Transverse colon (tissue), 4 donors: Measurements from ENCODE around the gene OMP. TPM values are rescaled to one million over a fixed set of nuclear protein-coding genes. Genes with fewer than 3 reads are reported as not detected.

Experiments
- DNase-seq: peaks from one replicate; pipeline ENCODE4 v3.0.0-alpha.2; 2019
- H3K27ac ChIP-seq, 4 donors: fragments of 200-600 bp; sonication (generic); 2 replicates each; pipeline ENCODE4 v1.5.1; 2016 to 2018; ENCODE audit warnings: inconsistent platforms in 4 of 4
- H3K27me3 ChIP-seq: fragments of 200-600 bp; sonication (generic); 2 replicates; pipeline ENCODE4 v1.5.1; 2017; ENCODE audit warnings: inconsistent platforms
- H3K36me3 ChIP-seq, 4 donors: fragments of 200-600 bp; sonication (generic); 2 replicates each; pipeline ENCODE4 v1.5.1; 2017 to 2019; ENCODE audit warnings: inconsistent platforms in 4 of 4
- H3K4me1 ChIP-seq, 4 donors: fragments of 200-600 bp; sonication (generic); 2 replicates each; pipeline ENCODE4 v1.5.1; 2017 to 2020; ENCODE audit warnings: inconsistent platforms in 4 of 4
- H3K4me3 ChIP-seq, 4 donors: fragments of 200-600 bp; sonication (generic); 1 replicate in 1 of 4; 2 replicates in 3 of 4; pipeline versions ENCODE4 v1.5.1 to v1.6.1; 2017 to 2019; ENCODE audit warnings: inconsistent platforms in 4 of 4
- H3K9me3 ChIP-seq, 2 donors: fragments of 200-600 bp; sonication (generic); 2 replicates each; pipeline ENCODE4 v1.5.1; 2017 to 2019; ENCODE audit warnings: inconsistent platforms in 2 of 2
- CTCF ChIP-seq, 5 experiments: fragments of 200-600 bp in 3 of 5; fragments of 450-650 bp in 2 of 5; sonication (generic) in 3 of 5; IDR thresholded peaks; 1 replicate in 2 of 5; 2 replicates in 3 of 5; pipeline ENCODE4 v1.5.1; 2016 to 2017; ENCODE audit warnings: antibody characterized with exemption in 5 of 5, inconsistent platforms in 3 of 5, mild to moderate bottlenecking in 2 of 5, moderate library complexity in 1 of 5
- EP300 ChIP-seq: sonication (generic); formaldehyde crosslinking; IDR thresholded peaks from one replicate; pipeline ENCODE4 v1.6.1; 2017; ENCODE audit warnings: antibody characterized with exemption, low read depth
- POLR2A ChIP-seq: fragments of 450-650 bp; IDR thresholded peaks from one replicate; pipeline ENCODE4 v1.6.1; 2016; ENCODE audit warnings: antibody characterized with exemption, mild to moderate bottlenecking, moderate library complexity
- POLR2AphosphoS5 ChIP-seq, 3 donors: sonication (generic); formaldehyde crosslinking; IDR thresholded peaks; one replicate each; pipeline ENCODE4 v1.6.1; 2016; ENCODE audit warnings: antibody characterized with exemption in 3 of 3
- WGBS, 2 donors: methylation state at CpG; one replicate each; pipeline ENCODE4 v1.1.5; 2018; ENCODE audit warnings: low coverage in 1 of 2; 5-methylcytosine and 5-hydroxymethylcytosine counted together
- in situ Hi-C, 4 donors: fragments of 200-750 bp; cut with MboI; loops; one replicate each; pipeline versions ENCODE4 v1.15.0 to v1.15.1; 2017; ENCODE audit warnings: low sequenced_read_pairs in 3 of 4, low pct_ligation_motif_present in 1 of 4, low pct_unique_long_range_greater_than_20kb in 1 of 4
- intact Hi-C: fragments of 100-400 bp; cut with DNase I; formaldehyde crosslinking; loops from one replicate; pipeline ENCODE4 v1.15.1; 2023; ENCODE audit warnings: low total_unique reads
- total RNA-seq, 4 donors: library from RNA; depleted of rRNA; stranded (reverse); fragments of >200 nt; gene quantifications; one replicate each; pipeline ENCODE4 v1.1.0, GENCODE V29; 2016

OMP gene
- total RNA-seq, 4 donors from 2014 or later, result 16.0 to 126 (median 49.4) TPM

DNA sequence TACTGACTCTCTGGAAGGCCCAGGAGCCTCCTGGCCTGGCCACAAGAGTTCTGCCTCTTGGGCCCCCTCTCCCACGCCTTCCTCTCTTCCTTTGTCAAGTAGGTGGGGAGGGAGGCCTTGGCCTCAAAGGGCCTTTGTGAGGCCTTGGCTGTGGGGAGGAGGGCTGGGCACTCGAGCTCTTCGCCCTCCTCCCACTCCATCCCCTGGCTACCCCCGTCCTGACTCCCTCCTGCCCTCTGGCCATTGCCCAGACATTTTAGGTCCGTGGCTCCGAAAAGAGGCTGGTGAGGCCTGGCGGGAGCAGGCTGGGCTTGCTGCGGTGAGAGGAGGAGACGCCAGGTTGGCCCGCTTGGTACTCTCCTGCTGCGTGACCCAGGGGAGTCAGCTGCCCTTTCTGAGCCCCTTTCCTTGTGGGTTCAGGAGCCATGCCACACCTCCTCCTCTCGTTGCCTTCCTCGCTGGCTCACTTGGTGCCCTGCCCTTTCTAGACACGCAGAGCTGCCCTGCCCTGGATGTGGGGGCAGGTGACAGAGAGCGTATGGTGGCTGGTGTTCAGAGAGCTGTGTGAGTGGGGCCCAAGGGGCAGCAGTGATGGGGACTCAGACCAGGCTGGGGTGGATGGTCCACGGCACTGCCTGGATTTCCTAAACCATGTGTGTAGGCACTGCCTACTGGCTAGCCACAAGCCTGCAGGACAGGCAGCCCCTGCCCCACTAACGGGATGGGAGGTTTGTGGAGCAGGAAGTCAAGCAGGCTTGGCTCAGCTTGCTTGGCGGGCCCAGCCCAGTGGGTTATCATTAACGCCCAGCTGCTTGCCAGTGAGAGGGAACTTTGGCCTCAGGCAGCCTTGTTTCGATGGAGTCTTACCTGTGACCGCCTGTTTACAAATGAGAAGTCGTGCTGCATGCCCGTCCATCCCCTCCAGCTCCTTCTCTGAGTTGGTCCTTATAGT lies 15.8 kb upstream of the OMP start:
- no peak for TF ChIP-seq CTCF (IDR thresholded peaks at IDR 0.05)
- TF ChIP-seq EP300, result peak; percentile 11
- TF ChIP-seq POLR2AphosphoS5 (IDR thresholded peaks at IDR 0.05), result peak; percentile 18 to 82 (median 76)
- TF ChIP-seq POLR2A, result peak; percentile 57
- no peaks in the 10 kb centered on the region for H3K36me3 ChIP-seq
- intact Hi-C loops, result no loop called here

GRCh38 chr11:77087723-77088225 lies 14.9 kb upstream of the OMP start:
- no peak for TF ChIP-seq POLR2A
- TF ChIP-seq CTCF (IDR thresholded peaks at IDR 0.05), result no peak
- no peak for TF ChIP-seq EP300
- no peak for TF ChIP-seq POLR2AphosphoS5 (IDR thresholded peaks at IDR 0.05)
- in situ Hi-C loops (no loop called here), intact Hi-C loops (no loop called here)
- Histone ChIP-seq H3K9me3 (no peaks in the 10 kb centered on the region), H3K36me3 (no peaks in the 10 kb centered on the region), H3K4me1 (peaks cover 43 to 84% (median 67%) of the 10 kb centered on the region in 4 donors), H3K27me3 (no peaks in the 10 kb centered on the region), H3K4me3 (no peak overlapping the region), H3K27ac (peak overlapping the region; percentile 88 to 94 (median 94))
- peak; percentile 10 for DNase-seq
- WGBS, 2 donors, result 82% methylated on average over 9 of the region's 9 CpGs; no CpG with 5 or more reads in 1 of the 2 donors

More for the DNA sequence above, 15.8 kb upstream of the OMP start:
- H3K9me3 ChIP-seq, result no peaks in the 10 kb centered on the region
- peak; percentile 87 for DNase-seq
- H3K27me3 ChIP-seq, result no peaks in the 10 kb centered on the region
- no peak overlapping the region for H3K4me3 ChIP-seq
- in situ Hi-C loops, result no loop called here
- peak overlapping the region; percentile 88 to 94 (median 94) for H3K27ac ChIP-seq
- H3K4me1 ChIP-seq, result peaks cover 52 to 94% (median 76%) of the 10 kb centered on the region in 4 donors
- WGBS, 2 donors, result 48% methylated on average over 23 of the region's 23 CpGs; no CpG with 5 or more reads in 1 of the 2 donors

DNA sequence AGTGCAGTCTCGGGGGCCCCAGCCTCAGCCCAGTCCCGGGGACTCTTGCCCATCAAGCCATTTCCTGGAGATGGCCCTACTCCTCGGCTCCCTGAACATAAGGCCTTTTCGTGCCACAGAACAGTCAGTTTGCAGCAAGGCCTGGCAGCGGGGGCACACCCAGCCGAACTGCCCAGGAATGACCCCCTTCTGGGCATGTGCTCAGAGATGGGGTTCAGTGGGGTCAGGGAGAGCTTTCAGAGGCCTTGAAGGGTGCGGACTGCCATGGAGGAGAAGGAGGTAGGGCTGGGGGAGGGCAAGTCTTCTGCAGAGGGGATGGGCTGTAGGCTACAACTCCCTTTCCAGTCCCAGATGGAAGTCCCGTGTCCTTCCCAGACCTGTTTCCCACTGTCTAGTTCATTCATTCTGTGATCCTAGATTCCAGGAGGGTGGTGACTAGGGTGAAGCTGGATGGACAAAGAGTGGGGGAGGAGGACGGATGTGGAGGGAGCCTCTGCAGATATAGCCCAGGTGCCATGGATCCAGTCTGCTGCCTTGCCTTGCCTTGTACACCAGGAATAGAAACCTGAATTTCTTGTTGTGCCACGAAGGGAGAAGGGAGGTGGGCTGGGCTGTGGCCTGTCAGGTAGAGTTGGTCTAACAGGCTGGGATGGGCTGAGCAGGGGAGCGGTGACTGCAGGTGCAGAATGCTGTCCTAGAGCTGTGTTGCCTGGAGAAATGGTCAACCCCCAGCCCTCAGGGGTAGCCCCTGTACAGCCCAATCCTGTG lies 14.2 kb upstream of the OMP start:
- Histone ChIP-seq H3K36me3 (no peaks in the 10 kb centered on the region), H3K4me1 (peaks cover 37 to 78% (median 60%) of the 10 kb centered on the region in 4 donors), H3K9me3 (no peaks in the 10 kb centered on the region), H3K27me3 (no peaks in the 10 kb centered on the region), H3K27ac (peak overlapping the region; percentile 88 to 94 (median 94)), H3K4me3 (no peak overlapping the region)
- in situ Hi-C loops, result no loop called here
- DNase-seq, result peak; percentile 70
- 35 to 61% methylated on average over 4 to 11 of the region's 11 CpGs for WGBS, 2 donors
- TF ChIP-seq EP300 (no peak), POLR2AphosphoS5 (IDR thresholded peaks at IDR 0.05) (peak in 2 of 3 donors; percentile 40 to 49)
- intact Hi-C loops, result no loop called here

DNA sequence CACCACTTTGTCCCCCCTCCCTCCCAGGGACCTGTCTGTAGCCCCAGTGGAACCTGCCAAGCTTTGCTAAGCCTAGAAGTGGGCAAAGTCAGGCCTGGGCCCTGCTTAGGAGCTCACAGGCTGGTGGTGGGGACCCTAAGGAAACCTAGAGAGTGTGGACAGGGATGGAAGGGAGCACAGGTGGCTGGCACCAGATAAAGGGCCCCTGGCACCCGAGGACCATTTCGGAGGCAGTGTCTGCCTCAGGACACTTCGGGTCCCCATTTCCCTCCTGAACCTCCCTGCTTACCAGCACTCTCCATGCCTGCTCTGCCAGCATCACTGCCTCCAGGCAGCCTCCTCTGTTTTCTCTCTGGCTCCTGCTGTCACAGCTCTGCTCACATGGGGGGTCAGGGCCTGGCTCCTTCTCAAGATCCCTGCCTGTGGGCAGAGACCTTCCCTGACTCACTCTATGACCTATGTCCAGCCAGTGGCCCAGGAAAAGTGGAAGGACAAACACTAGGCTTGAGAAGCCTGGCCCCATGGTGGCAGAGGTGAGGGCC lies 13.6 kb upstream of the OMP start:
- no peak overlapping the region for H3K4me3 ChIP-seq
- WGBS, 2 donors, result 70% methylated on average over 3 of the region's 3 CpGs; no CpG with 5 or more reads in 1 of the 2 donors
- in situ Hi-C loops, result no loop called here
- intact Hi-C loops, result no loop called here
- H3K9me3 ChIP-seq, result no peaks in the 10 kb centered on the region
- H3K36me3 ChIP-seq, result no peaks in the 10 kb centered on the region
- peak overlapping the region; percentile 88 to 94 (median 94) for H3K27ac ChIP-seq
- TF ChIP-seq POLR2A (no peak), EP300 (no peak), POLR2AphosphoS5 (IDR thresholded peaks at IDR 0.05) (no peak), CTCF (IDR thresholded peaks at IDR 0.05) (no peak)
- H3K27me3 ChIP-seq, result no peaks in the 10 kb centered on the region
- peak; percentile 8 for DNase-seq
- peaks cover 33 to 73% (median 55%) of the 10 kb centered on the region in 4 donors for H3K4me1 ChIP-seq
